Measurements from ENCODE around the gene APBA2.

APBA2 gene

GRCh38 chr15:28942046-28942445 is 56.3 kb downstream of the APBA2 start:
- no peak for DNase-seq

- no peak for DNase-seq
These were observed 56.8 kb downstream of the APBA2 start for GRCh38 chr15:28942571-28942970.

- no peak for DNase-seq
These were observed 57.4 kb downstream of the APBA2 start for GRCh38 chr15:28943146-28943545.

GRCh38 chr15:28943611-28944230 is 57.9 kb downstream of the APBA2 start:
- no peak for DNase-seq

GRCh38 chr15:28944286-28944685 is 58.5 kb downstream of the APBA2 start:
- DNase-seq: no peak

GRCh38 chr15:28944696-28945300 is 59.0 kb downstream of the APBA2 start:
- no peak for DNase-seq

- no peak for DNase-seq
These were observed 60.0 kb downstream of the APBA2 start for GRCh38 chr15:28945626-28946230.

- no peak for DNase-seq
These were observed 61.0 kb downstream of the APBA2 start for GRCh38 chr15:28946803-28947202.

GRCh38 chr15:28947221-28947674 is 61.5 kb downstream of the APBA2 start:
- no peak for DNase-seq

GRCh38 chr15:28948036-28948435 is 62.3 kb downstream of the APBA2 start:
- DNase-seq: no peak

GRCh38 chr15:28950916-28951315 is 65.1 kb downstream of the APBA2 start:
- DNase-seq: no peak

GRCh38 chr15:28952666-28953491 is 67.1 kb downstream of the APBA2 start:
- DNase-seq: no peak

- no peak for DNase-seq
These were observed 67.9 kb downstream of the APBA2 start for GRCh38 chr15:28953573-28954195.

GRCh38 chr15:28954466-28955159 is 68.8 kb downstream of the APBA2 start:
- no peak for DNase-seq

- DNase-seq: no peak
These were observed 69.6 kb downstream of the APBA2 start for GRCh38 chr15:28955160-28955992.

- DNase-seq: no peak
These were observed 70.2 kb downstream of the APBA2 start for GRCh38 chr15:28955993-28956421.

- DNase-seq: no peak
These were observed 70.7 kb downstream of the APBA2 start for GRCh38 chr15:28956491-28956890.

GRCh38 chr15:28957606-28958498 is 72.1 kb downstream of the APBA2 start:
- DNase-seq: no peak

GRCh38 chr15:28959326-28959725 is 73.6 kb downstream of the APBA2 start:
- no peak for DNase-seq

- no peak for DNase-seq
These were observed 75.2 kb downstream of the APBA2 start for GRCh38 chr15:28960979-28961378.

Measured in NCI-H146 (cell line).